H1 (cell line): Measurements from ENCODE around the gene SLX4IP.

ENCODE experiments used
- CTCF ChIP-seq, 3 experiments: IDR thresholded peaks; 1 replicate in 2 of 3; 2 replicates in 1 of 3; pipeline versions ENCODE4 v1.5.1 to v1.6.1; 2011; ENCODE audit warnings: low read length in 3 of 3, mild to moderate bottlenecking in 3 of 3, inconsistent platforms in 2 of 3, low read depth in 1 of 3, moderate library complexity in 1 of 3; ENCODE audit not compliant: insufficient read depth in 1 of 3; ENCODE audit errors: control extremely low read depth in 1 of 3
- SIN3A ChIP-seq, 2 experiments: IDR thresholded peaks in 1 of 2; conservative IDR thresholded peaks in 1 of 2; 2 replicates each; pipeline ENCODE4 v1.6.1; 2011 to 2012; ENCODE audit warnings: low read length in 2 of 2, improper control_type of control experiment in 1 of 2, low read depth in 1 of 2, mild to moderate bottlenecking in 1 of 2

- no peak for TF ChIP-seq CTCF (IDR thresholded peaks at IDR 0.05; ENCODE audit: control extremely low read depth in 1 of 3, insufficient read depth in 1 of 3, low read depth in 1 of 3, low read length in 3 of 3)
- TF ChIP-seq SIN3A (conservative IDR thresholded peaks at IDR 0.05 in 1 of 2, IDR thresholded peaks at IDR 0.05 in 1 of 2; ENCODE audit: low read depth in 1 of 2, low read length in 2 of 2), result no peak
Measured at GRCh38 chr20:10665791-10666190, 230.7 kb downstream of the SLX4IP start.
